ENCODE results near the gene ZDHHC17. TPM values are rescaled to one million over a fixed set of nuclear protein-coding genes. Genes with fewer than 3 reads are reported as not detected.

Gene ZDHHC17
- total and polyA plus RNA-seq, 2 of the 13 experiments (the other 11 are each of a cell fraction or from before 2014, with no cell fraction given), result 36.7 to 38.5 TPM

GRCh38 chr12:76763746-76764675 is at the start of gene ZDHHC17 (continued):
- TF ChIP-seq ZBTB7A (CRISPR knock-in tag; IDR thresholded peaks at IDR 0.05) (peak; percentile 65; the same call in 1 of the 2 replicates), TOPORS (CRISPR knock-in tag; IDR thresholded peaks at IDR 0.05) (peak; percentile 66; the same call in 1 of the 2 replicates), GTF2F1 (IDR thresholded peaks at IDR 0.05; ENCODE audit: low read length) (no peak), ETS1 (CRISPR knock-in tag; IDR thresholded peaks at IDR 0.05) (no peak), SMC3 (IDR thresholded peaks at IDR 0.05; ENCODE audit: low read length) (no peak), PLSCR1 (CRISPR knock-in tag; IDR thresholded peaks at IDR 0.05; ENCODE audit: borderline replicate concordance) (no peak), BCL3 (CRISPR knock-in tag; IDR thresholded peaks at IDR 0.05) (peak; percentile 29; the same call in 1 of the 2 replicates), ZNF788 (CRISPR knock-in tag; IDR thresholded peaks at IDR 0.05; ENCODE audit: borderline replicate concordance) (peak; percentile 66; the same call in 1 of the 2 replicates), ZNF605 (CRISPR knock-in tag; IDR thresholded peaks at IDR 0.05) (peak; percentile 43; the same call in 1 of the 2 replicates), PHF8 (CRISPR knock-in tag; IDR thresholded peaks at IDR 0.05) (peak; percentile 99), ZNF350 (CRISPR knock-in tag; IDR thresholded peaks at IDR 0.05; ENCODE audit: borderline replicate concordance, low read depth) (peak; percentile 66), ZFP37 (CRISPR knock-in tag; IDR thresholded peaks at IDR 0.05; ENCODE audit: borderline replicate concordance) (no peak), HNF4A (CRISPR knock-in tag; IDR thresholded peaks at IDR 0.05) (no peak)
- TF ChIP-seq, protein P1, sequence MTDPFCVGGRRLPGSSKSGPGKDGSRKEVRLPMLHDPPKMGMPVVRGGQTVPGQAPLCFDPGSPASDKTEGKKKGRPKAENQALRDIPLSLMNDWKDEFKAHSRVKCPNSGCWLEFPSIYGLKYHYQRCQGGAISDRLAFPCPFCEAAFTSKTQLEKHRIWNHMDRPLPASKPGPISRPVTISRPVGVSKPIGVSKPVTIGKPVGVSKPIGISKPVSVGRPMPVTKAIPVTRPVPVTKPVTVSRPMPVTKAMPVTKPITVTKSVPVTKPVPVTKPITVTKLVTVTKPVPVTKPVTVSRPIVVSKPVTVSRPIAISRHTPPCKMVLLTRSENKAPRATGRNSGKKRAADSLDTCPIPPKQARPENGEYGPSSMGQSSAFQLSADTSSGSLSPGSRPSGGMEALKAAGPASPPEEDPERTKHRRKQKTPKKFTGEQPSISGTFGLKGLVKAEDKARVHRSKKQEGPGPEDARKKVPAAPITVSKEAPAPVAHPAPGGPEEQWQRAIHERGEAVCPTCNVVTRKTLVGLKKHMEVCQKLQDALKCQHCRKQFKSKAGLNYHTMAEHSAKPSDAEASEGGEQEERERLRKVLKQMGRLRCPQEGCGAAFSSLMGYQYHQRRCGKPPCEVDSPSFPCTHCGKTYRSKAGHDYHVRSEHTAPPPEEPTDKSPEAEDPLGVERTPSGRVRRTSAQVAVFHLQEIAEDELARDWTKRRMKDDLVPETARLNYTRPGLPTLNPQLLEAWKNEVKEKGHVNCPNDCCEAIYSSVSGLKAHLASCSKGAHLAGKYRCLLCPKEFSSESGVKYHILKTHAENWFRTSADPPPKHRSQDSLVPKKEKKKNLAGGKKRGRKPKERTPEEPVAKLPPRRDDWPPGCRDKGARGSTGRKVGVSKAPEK (CRISPR knock-in tag; IDR thresholded peaks at IDR 0.05; ENCODE audit: borderline replicate concordance), result no peak
- TF ChIP-seq, protein P2, sequence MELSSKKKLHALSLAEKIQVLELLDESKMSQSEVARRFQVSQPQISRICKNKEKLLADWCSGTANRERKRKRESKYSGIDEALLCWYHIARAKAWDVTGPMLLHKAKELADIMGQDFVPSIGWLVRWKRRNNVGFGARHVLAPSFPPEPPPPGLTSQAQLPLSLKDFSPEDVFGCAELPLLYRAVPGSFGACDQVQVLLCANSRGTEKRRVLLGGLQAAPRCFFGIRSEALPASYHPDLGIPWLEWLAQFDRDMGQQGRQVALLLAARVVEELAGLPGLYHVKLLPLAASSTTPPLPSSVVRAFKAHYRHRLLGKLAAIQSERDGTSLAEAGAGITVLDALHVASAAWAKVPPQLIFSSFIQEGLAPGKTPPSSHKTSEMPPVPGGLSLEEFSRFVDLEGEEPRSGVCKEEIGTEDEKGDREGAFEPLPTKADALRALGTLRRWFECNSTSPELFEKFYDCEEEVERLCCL (CRISPR knock-in tag; IDR thresholded peaks at IDR 0.05; ENCODE audit: borderline replicate concordance), result no peak; the same call in 1 of the 2 replicates
- TF ChIP-seq, protein P3, sequence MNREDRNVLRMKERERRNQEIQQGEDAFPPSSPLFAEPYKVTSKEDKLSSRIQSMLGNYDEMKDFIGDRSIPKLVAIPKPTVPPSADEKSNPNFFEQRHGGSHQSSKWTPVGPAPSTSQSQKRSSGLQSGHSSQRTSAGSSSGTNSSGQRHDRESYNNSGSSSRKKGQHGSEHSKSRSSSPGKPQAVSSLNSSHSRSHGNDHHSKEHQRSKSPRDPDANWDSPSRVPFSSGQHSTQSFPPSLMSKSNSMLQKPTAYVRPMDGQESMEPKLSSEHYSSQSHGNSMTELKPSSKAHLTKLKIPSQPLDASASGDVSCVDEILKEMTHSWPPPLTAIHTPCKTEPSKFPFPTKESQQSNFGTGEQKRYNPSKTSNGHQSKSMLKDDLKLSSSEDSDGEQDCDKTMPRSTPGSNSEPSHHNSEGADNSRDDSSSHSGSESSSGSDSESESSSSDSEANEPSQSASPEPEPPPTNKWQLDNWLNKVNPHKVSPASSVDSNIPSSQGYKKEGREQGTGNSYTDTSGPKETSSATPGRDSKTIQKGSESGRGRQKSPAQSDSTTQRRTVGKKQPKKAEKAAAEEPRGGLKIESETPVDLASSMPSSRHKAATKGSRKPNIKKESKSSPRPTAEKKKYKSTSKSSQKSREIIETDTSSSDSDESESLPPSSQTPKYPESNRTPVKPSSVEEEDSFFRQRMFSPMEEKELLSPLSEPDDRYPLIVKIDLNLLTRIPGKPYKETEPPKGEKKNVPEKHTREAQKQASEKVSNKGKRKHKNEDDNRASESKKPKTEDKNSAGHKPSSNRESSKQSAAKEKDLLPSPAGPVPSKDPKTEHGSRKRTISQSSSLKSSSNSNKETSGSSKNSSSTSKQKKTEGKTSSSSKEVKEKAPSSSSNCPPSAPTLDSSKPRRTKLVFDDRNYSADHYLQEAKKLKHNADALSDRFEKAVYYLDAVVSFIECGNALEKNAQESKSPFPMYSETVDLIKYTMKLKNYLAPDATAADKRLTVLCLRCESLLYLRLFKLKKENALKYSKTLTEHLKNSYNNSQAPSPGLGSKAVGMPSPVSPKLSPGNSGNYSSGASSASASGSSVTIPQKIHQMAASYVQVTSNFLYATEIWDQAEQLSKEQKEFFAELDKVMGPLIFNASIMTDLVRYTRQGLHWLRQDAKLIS (CRISPR knock-in tag; IDR thresholded peaks at IDR 0.05), result peak; percentile 71; the same call in 1 of the 2 replicates

All from HepG2 (cell line).